Body of pancreas (tissue), 4 donors: ENCODE results near the gene RBM20. TPM values are rescaled to one million over a fixed set of nuclear protein-coding genes. Genes with fewer than 3 reads are reported as not detected.

Experiments used
- ATAC-seq: fragments of 150-250 bp; one replicate; pipeline ENCODE4 v1.9.1; 2016
- DNase-seq, 4 donors: peaks; one replicate each; pipeline ENCODE4 v3.0.0-alpha.2; 2019
- H3K27ac ChIP-seq, 4 donors: fragments of 200-600 bp; sonication (generic); 1 replicate in 3 of 4; 2 replicates in 1 of 4; pipeline versions ENCODE4 v1.5.1 to v1.6.1; 2016 to 2019; ENCODE audit warnings: mild to moderate bottlenecking in 1 of 4, mixed read lengths in 1 of 4, moderate library complexity in 1 of 4
- H3K27me3 ChIP-seq, 2 donors: fragments of 200-600 bp; sonication (generic); one replicate each; pipeline ENCODE4 v1.6.0; 2016; ENCODE audit warnings: mild to moderate bottlenecking in 1 of 2
- H3K36me3 ChIP-seq, 2 donors: fragments of 200-600 bp; sonication (generic); replicated peaks in 1 of 2; 2 replicates each; pipeline ENCODE4 v1.5.1; 2016; ENCODE audit warnings: low read depth in 2 of 2; ENCODE audit not compliant: insufficient read depth in 1 of 2
- H3K4me1 ChIP-seq: fragments of 200-600 bp; sonication (generic); one replicate; pipeline ENCODE4 v1.6.0; 2016
- H3K4me3 ChIP-seq, 2 donors: fragments of 200-600 bp; sonication (generic); 1 replicate in 1 of 2; 2 replicates in 1 of 2; pipeline ENCODE4 v1.5.1; 2016 to 2019
- H3K9me3 ChIP-seq, 3 donors: fragments of 200-600 bp; sonication (generic); 1 replicate in 2 of 3; 2 replicates in 1 of 3; pipeline ENCODE4 v1.5.1; 2016
- CTCF ChIP-seq, 7 experiments: fragments of 450-650 bp in 4 of 7; fragments of 200-600 bp in 3 of 7; sonication (generic) in 3 of 7; IDR thresholded peaks; one replicate each; pipeline ENCODE4 v1.5.1; 2016 to 2019; ENCODE audit warnings: antibody characterized with exemption in 7 of 7
- POLR2A ChIP-seq, 3 donors: fragments of 450-650 bp; IDR thresholded peaks; one replicate each; pipeline ENCODE4 v1.6.1; 2016; ENCODE audit warnings: antibody characterized with exemption in 3 of 3, mild to moderate bottlenecking in 2 of 3
- WGBS, 2 donors: methylation state at CpG; one replicate each; pipeline ENCODE4 v1.1.5; 2017; 5-methylcytosine and 5-hydroxymethylcytosine counted together
- intact Hi-C: fragments of 100-400 bp; cut with DNase I; formaldehyde crosslinking; loops from one replicate; pipeline ENCODE4 v1.15.1; 2023
- total RNA-seq, 2 donors: library from RNA; depleted of rRNA; stranded (reverse); fragments of >200 nt; gene quantifications; one replicate each; pipeline ENCODE4 v1.1.0, GENCODE V29; 2016

The RBM20 gene
- total RNA-seq, 2 donors from 2014 or later: 14.5 to 39.4 TPM

- intact Hi-C loops: no loop called here
- 66 to 70% methylated on average over 13 of the region's 13 CpGs for WGBS, 2 donors
- Histone ChIP-seq H3K9me3 (no peaks in the 10 kb centered on the region), H3K27me3 (peaks cover 4 to 6% of the 10 kb centered on the region in 2 donors), H3K4me3 (no peak overlapping the region), H3K27ac (no peak overlapping the region), H3K4me1 (peaks cover 18% of the 10 kb centered on the region), H3K36me3 (no peaks in the 10 kb centered on the region)
- ATAC-seq (no peak), DNase-seq (no peak)
- TF ChIP-seq POLR2A (IDR thresholded peaks at IDR 0.05) (no peak), CTCF (IDR thresholded peaks at IDR 0.05) (no peak)
Measured at GRCh38 chr10:110646417-110647135, 2.4 kb downstream of the RBM20 start.

- no peak overlapping the region for H3K4me3 ChIP-seq
- peaks cover 18% of the 10 kb centered on the region for H3K4me1 ChIP-seq
- ATAC-seq (no peak), DNase-seq (no peak)
- H3K9me3 ChIP-seq: no peaks in the 10 kb centered on the region
- TF ChIP-seq CTCF (IDR thresholded peaks at IDR 0.05): no peak
- no peak for TF ChIP-seq POLR2A (IDR thresholded peaks at IDR 0.05)
- no peaks in the 10 kb centered on the region for H3K36me3 ChIP-seq
- no peak overlapping the region for H3K27ac ChIP-seq
- intact Hi-C loops: no loop called here
- peaks cover 4 to 6% of the 10 kb centered on the region in 2 donors for H3K27me3 ChIP-seq
- WGBS, 2 donors: 49 to 51% methylated on average over 3 of the region's 3 CpGs
Measured at GRCh38 chr10:110647136-110647430, 2.9 kb downstream of the RBM20 start.

- intact Hi-C loops: no loop called here
- no peaks in the 10 kb centered on the region for H3K9me3 ChIP-seq
- H3K4me3 ChIP-seq: no peak overlapping the region
- no peak overlapping the region for H3K27ac ChIP-seq
- no peak for ATAC-seq
- DNase-seq: no peak
- peaks cover 0 to 6% of the 10 kb centered on the region in 2 donors for H3K27me3 ChIP-seq
- peaks cover 9% of the 10 kb centered on the region for H3K4me1 ChIP-seq
- 76 to 82% methylated on average over 3 of the region's 3 CpGs for WGBS, 2 donors
- no peaks in the 10 kb centered on the region for H3K36me3 ChIP-seq
- TF ChIP-seq POLR2A (IDR thresholded peaks at IDR 0.05): no peak
Measured at GRCh38 chr10:110648692-110649346, 4.7 kb downstream of the RBM20 start.

GRCh38 chr10:110649347-110650264 lies 5.5 kb downstream of the RBM20 start:
- intact Hi-C loops: no loop called here
- no peak for TF ChIP-seq POLR2A (IDR thresholded peaks at IDR 0.05)
- TF ChIP-seq CTCF (IDR thresholded peaks at IDR 0.05): no peak
- H3K9me3 ChIP-seq: no peaks in the 10 kb centered on the region
- no peaks in the 10 kb centered on the region for H3K36me3 ChIP-seq
- no peak overlapping the region for H3K4me3 ChIP-seq
- no peak overlapping the region for H3K27ac ChIP-seq
- 57 to 61% methylated on average over 6 of the region's 6 CpGs for WGBS, 2 donors
- ATAC-seq (no peak), DNase-seq (no peak)
- peaks cover under 1% of the 10 kb centered on the region for H3K4me1 ChIP-seq
- peaks cover 0 to 6% of the 10 kb centered on the region in 2 donors for H3K27me3 ChIP-seq

- Histone ChIP-seq H3K4me3 (no peak overlapping the region), H3K27me3 (peaks cover 0 to 3% of the 10 kb centered on the region in 2 donors), H3K36me3 (no peaks in the 10 kb centered on the region), H3K4me1 (no peaks in the 10 kb centered on the region), H3K9me3 (no peaks in the 10 kb centered on the region), H3K27ac (no peak overlapping the region)
- no peak for TF ChIP-seq CTCF (IDR thresholded peaks at IDR 0.05)
- no peak for TF ChIP-seq POLR2A (IDR thresholded peaks at IDR 0.05)
- DNase-seq (no peak), ATAC-seq (no peak)
- WGBS, 2 donors: 48% methylated on average over 1 of the region's 1 CpG
- intact Hi-C loops: no loop called here
Measured at GRCh38 chr10:110650265-110650668, 6.1 kb downstream of the RBM20 start.
